Mesenchymal stem cell (in vitro differentiated cells and primary cell): ENCODE results near the gene LHX1.

Source experiments
- DNase-seq: peaks from one replicate; pipeline ENCODE4 v3.0.0-alpha.2; 2013
- H2AFZ ChIP-seq: one replicate; pipeline ENCODE4 v1.6.1; 2013; ENCODE audit warnings: low read depth, mild to moderate bottlenecking, control low read depth, inconsistent platforms, low read length, moderate library complexity
- H2AK5ac ChIP-seq: 2 replicates; pipeline ENCODE4 v1.6.1; 2013; ENCODE audit warnings: low read length, moderate library complexity, mild to moderate bottlenecking, inconsistent platforms; ENCODE audit not compliant: severe bottlenecking
- H2BK120ac ChIP-seq: one replicate; pipeline ENCODE4 v1.6.1; 2013; ENCODE audit warnings: low read depth, mild to moderate bottlenecking, inconsistent platforms, low read length, moderate library complexity
- H2BK12ac ChIP-seq, 2 experiments: one replicate each; pipeline ENCODE4 v1.6.1; 2013; ENCODE audit warnings: inconsistent platforms in 2 of 2, low read length in 2 of 2, mild to moderate bottlenecking in 2 of 2, moderate library complexity in 2 of 2, control low read depth in 1 of 2
- H2BK15ac ChIP-seq: one replicate; pipeline ENCODE4 v1.6.1; 2013; ENCODE audit warnings: mild to moderate bottlenecking, low read depth, inconsistent platforms; ENCODE audit not compliant: poor library complexity, severe bottlenecking
- H2BK5ac ChIP-seq: 2 replicates; pipeline ENCODE4 v1.6.1; 2013; ENCODE audit warnings: low read depth, mild to moderate bottlenecking, low read length, control low read depth, inconsistent platforms; ENCODE audit not compliant: poor library complexity, severe bottlenecking
- H3K14ac ChIP-seq, 2 experiments: one replicate each; pipeline ENCODE4 v1.6.1; 2013; ENCODE audit warnings: inconsistent platforms in 2 of 2, low read length in 2 of 2, control low read depth in 1 of 2, mild to moderate bottlenecking in 1 of 2, moderate library complexity in 1 of 2
- H3K18ac ChIP-seq, 2 experiments: one replicate each; pipeline ENCODE4 v1.6.1; 2013; ENCODE audit warnings: inconsistent platforms in 2 of 2, low read length in 2 of 2, control low read depth in 1 of 2, low read depth in 1 of 2, mild to moderate bottlenecking in 1 of 2
- H3K23ac ChIP-seq, 2 experiments: one replicate each; pipeline ENCODE4 v1.6.1; 2013; ENCODE audit warnings: inconsistent platforms in 2 of 2, low read length in 2 of 2, mild to moderate bottlenecking in 2 of 2, moderate library complexity in 2 of 2, control low read depth in 1 of 2
- H3K27ac ChIP-seq: 2 replicates; pipeline ENCODE4 v1.5.1; 2013; ENCODE audit warnings: mild to moderate bottlenecking, moderate library complexity, low read length, control low read depth, inconsistent platforms; ENCODE audit not compliant: poor library complexity, severe bottlenecking
- H3K27me3 ChIP-seq, 2 experiments: 2 replicates each; pipeline versions ENCODE4 v1.6.1 to v1.7.0; 2013; ENCODE audit warnings: low read length in 2 of 2, mild to moderate bottlenecking in 2 of 2, moderate library complexity in 2 of 2, control low read depth in 1 of 2, inconsistent platforms in 1 of 2; ENCODE audit not compliant: control insufficient read depth in 1 of 2, insufficient read depth in 1 of 2
- H3K36me3 ChIP-seq, 2 experiments: 2 replicates each; pipeline versions ENCODE4 v1.6.1 to v1.7.0; 2013; ENCODE audit warnings: low read length in 2 of 2, control low read depth in 1 of 2, inconsistent platforms in 1 of 2, low read depth in 1 of 2, mild to moderate bottlenecking in 1 of 2; ENCODE audit not compliant: insufficient read depth in 2 of 2, control insufficient read depth in 1 of 2
- H3K4ac ChIP-seq, 2 experiments: one replicate each; pipeline ENCODE4 v1.6.1; 2013; ENCODE audit warnings: inconsistent platforms in 2 of 2, low read length in 2 of 2, mild to moderate bottlenecking in 2 of 2, moderate library complexity in 2 of 2, control low read depth in 1 of 2, low read depth in 1 of 2
- H3K4me1 ChIP-seq: 2 replicates; pipeline ENCODE4 v1.6.1; 2013; ENCODE audit warnings: low read depth, low read length, control low read depth; ENCODE audit not compliant: control insufficient read depth, insufficient read depth
- H3K4me2 ChIP-seq: 2 replicates; pipeline ENCODE4 v1.6.1; 2013; ENCODE audit warnings: low read length, mild to moderate bottlenecking, inconsistent platforms; ENCODE audit not compliant: poor library complexity, severe bottlenecking
- H3K4me3 ChIP-seq, 2 experiments: 2 replicates each; pipeline versions ENCODE4 v1.5.1 to v1.7.0; 2013; ENCODE audit warnings: low read length in 2 of 2, mild to moderate bottlenecking in 2 of 2, control low read depth in 1 of 2, low read depth in 1 of 2; ENCODE audit not compliant: insufficient read depth in 1 of 2
- H3K79me1 ChIP-seq: replicated peaks from 2 replicates; pipeline ENCODE4 v1.6.1; 2013; ENCODE audit warnings: mild to moderate bottlenecking, control low read depth, low read length, inconsistent platforms; ENCODE audit not compliant: poor library complexity, severe bottlenecking
- H3K9ac ChIP-seq: 2 replicates; pipeline ENCODE4 v1.7.0; 2013; ENCODE audit warnings: mild to moderate bottlenecking, low read length, moderate library complexity
- H3K9me3 ChIP-seq: 2 replicates; pipeline ENCODE4 v1.7.0; 2013; ENCODE audit warnings: mild to moderate bottlenecking, low read length; ENCODE audit not compliant: control insufficient read depth
- H4K8ac ChIP-seq: one replicate; pipeline ENCODE4 v1.6.1; 2013; ENCODE audit warnings: inconsistent platforms, mild to moderate bottlenecking, low read length, moderate library complexity
- H4K91ac ChIP-seq: one replicate; pipeline ENCODE4 v1.6.1; 2013; ENCODE audit warnings: mild to moderate bottlenecking, low read length, inconsistent platforms
- WGBS: methylation state at CpG from one replicate; pipeline ENCODE4 v1.1.7; 2013; ENCODE audit warnings: mixed read lengths; 5-methylcytosine and 5-hydroxymethylcytosine counted together

Gene LHX1

GRCh38 chr17:36942631-36943125 is 5.4 kb downstream of the LHX1 start:
- H3K9me3 ChIP-seq: peaks cover 5% of the 10 kb centered on the region
- H3K79me1 ChIP-seq: no peaks in the 10 kb centered on the region
- H3K27me3 ChIP-seq: peaks cover 90 to 99% of the 10 kb centered on the region in 2 experiments
- H3K4me3 ChIP-seq: peak overlapping the region in 1 of 2 experiments; percentile 11
- H2AK5ac ChIP-seq: no peak overlapping the region
- H4K8ac ChIP-seq: peak overlapping the region; percentile 5
- peak overlapping the region in 1 of 2 experiments; percentile 23 for H3K23ac ChIP-seq
- H2BK12ac ChIP-seq: no peak overlapping the region
- no peak overlapping the region for H3K4me2 ChIP-seq
- no peak overlapping the region for H3K27ac ChIP-seq
- H2BK120ac ChIP-seq: no peak overlapping the region
- WGBS: 12% methylated on average over 43 of the region's 59 CpGs
- no peak for DNase-seq
- H3K18ac ChIP-seq: no peak overlapping the region
- H2AFZ ChIP-seq: no peak overlapping the region
- no peak overlapping the region for H4K91ac ChIP-seq
- no peak overlapping the region for H3K4ac ChIP-seq
- peaks cover 27% of the 10 kb centered on the region for H3K4me1 ChIP-seq
- H3K36me3 ChIP-seq: no peaks in the 10 kb centered on the region
- H2BK15ac ChIP-seq: no peak overlapping the region
- no peak overlapping the region for H2BK5ac ChIP-seq
- no peak overlapping the region for H3K14ac ChIP-seq
- H3K9ac ChIP-seq: no peak overlapping the region

GRCh38 chr17:36943250-36944191 is 6.2 kb downstream of the LHX1 start:
- no peak overlapping the region for H3K18ac ChIP-seq
- no peak overlapping the region for H2AFZ ChIP-seq
- H3K27ac ChIP-seq: no peak overlapping the region
- no peak overlapping the region for H2BK15ac ChIP-seq
- no peak overlapping the region for H3K4me3 ChIP-seq
- H3K9ac ChIP-seq: no peak overlapping the region
- 21% methylated on average over 27 of the region's 44 CpGs for WGBS
- peaks cover 5% of the 10 kb centered on the region for H3K9me3 ChIP-seq
- no peak for DNase-seq
- H4K8ac ChIP-seq: no peak overlapping the region
- H3K27me3 ChIP-seq: peaks cover 85 to 95% of the 10 kb centered on the region in 2 experiments
- H3K23ac ChIP-seq: peak overlapping the region in 1 of 2 experiments; percentile 95
- H2BK120ac ChIP-seq: no peak overlapping the region
- no peak overlapping the region for H2BK12ac ChIP-seq
- H2AK5ac ChIP-seq: no peak overlapping the region
- no peak overlapping the region for H3K14ac ChIP-seq
- no peak overlapping the region for H3K4me2 ChIP-seq
- no peak overlapping the region for H3K4ac ChIP-seq
- no peaks in the 10 kb centered on the region for H3K79me1 ChIP-seq
- no peak overlapping the region for H4K91ac ChIP-seq
- H2BK5ac ChIP-seq: no peak overlapping the region
- peaks cover 21% of the 10 kb centered on the region for H3K4me1 ChIP-seq
- no peaks in the 10 kb centered on the region for H3K36me3 ChIP-seq

GRCh38 chr17:36944553-36944952 is 7.3 kb downstream of the LHX1 start:
- Histone ChIP-seq H3K23ac (no peak overlapping the region), H3K18ac (no peak overlapping the region), H3K79me1 (no peaks in the 10 kb centered on the region), H3K14ac (no peak overlapping the region), H3K4me3 (no peak overlapping the region), H2BK5ac (no peak overlapping the region), H4K8ac (no peak overlapping the region), H3K4ac (no peak overlapping the region), H2BK15ac (no peak overlapping the region), H3K27ac (no peak overlapping the region), H2AK5ac (no peak overlapping the region), H2AFZ (no peak overlapping the region), H3K36me3 (no peaks in the 10 kb centered on the region), H2BK12ac (no peak overlapping the region), H4K91ac (no peak overlapping the region), H2BK120ac (no peak overlapping the region), H3K9me3 (peaks cover 5% of the 10 kb centered on the region), H3K4me1 (peaks cover 13% of the 10 kb centered on the region), H3K27me3 (peaks cover 74 to 85% of the 10 kb centered on the region in 2 experiments), H3K9ac (no peak overlapping the region), H3K4me2 (no peak overlapping the region)
- WGBS: no CpG with 5 or more reads among the region's 1 CpG
- no peak for DNase-seq

GRCh38 chr17:36945140-36945539 is 7.9 kb downstream of the LHX1 start:
- Histone ChIP-seq H4K8ac (no peak overlapping the region), H3K4me1 (peaks cover 15% of the 10 kb centered on the region), H3K18ac (no peak overlapping the region), H3K4me2 (no peak overlapping the region), H2BK12ac (no peak overlapping the region), H3K79me1 (peaks cover 2% of the 10 kb centered on the region), H3K14ac (no peak overlapping the region), H3K27ac (no peak overlapping the region), H3K36me3 (no peaks in the 10 kb centered on the region), H3K9ac (no peak overlapping the region), H2AK5ac (no peak overlapping the region), H3K4ac (no peak overlapping the region), H3K4me3 (no peak overlapping the region), H3K27me3 (peaks cover 68 to 80% of the 10 kb centered on the region in 2 experiments), H2AFZ (no peak overlapping the region), H3K9me3 (peaks cover 5% of the 10 kb centered on the region), H2BK15ac (no peak overlapping the region), H2BK5ac (no peak overlapping the region), H4K91ac (no peak overlapping the region), H2BK120ac (no peak overlapping the region), H3K23ac (no peak overlapping the region)
- WGBS: no CpG with 5 or more reads among the region's 1 CpG
- DNase-seq: no peak
